Glutamatergic neuron (in vitro differentiated cells): ENCODE data around the gene CLIP4. TPM values are rescaled to one million over a fixed set of nuclear protein-coding genes. Genes with fewer than 3 reads are reported as not detected.
"Not testable (repeated sequence)": the region's sequence is repeated elsewhere in the genome, so short reads cannot be mapped to it uniquely, and the experiment has no call there.

Experiments used
- DNase-seq: peaks from one replicate; pipeline ENCODE4 v3.0.0; 2022
- H3K27ac Mint-ChIP-seq: one replicate; pipeline ENCODE4 v1.8.0; 2020; ENCODE audit warnings: mild to moderate bottlenecking, mixed read lengths, inconsistent platforms; ENCODE audit not compliant: unreplicated experiment
- H3K27me3 Mint-ChIP-seq: one replicate; pipeline ENCODE4 v1.8.0; 2020; ENCODE audit warnings: mild to moderate bottlenecking, moderate library complexity, mixed read lengths, inconsistent platforms; ENCODE audit not compliant: unreplicated experiment
- H3K36me3 Mint-ChIP-seq: one replicate; pipeline ENCODE4 v1.8.0; 2020; ENCODE audit warnings: mild to moderate bottlenecking, mixed read lengths, inconsistent platforms; ENCODE audit not compliant: unreplicated experiment
- H3K4me1 Mint-ChIP-seq: one replicate; pipeline ENCODE4 v1.8.0; 2020; ENCODE audit warnings: mild to moderate bottlenecking, low read depth, mixed read lengths, inconsistent platforms; ENCODE audit not compliant: unreplicated experiment
- H3K4me3 Mint-ChIP-seq: one replicate; pipeline ENCODE4 v1.8.0; 2020; ENCODE audit warnings: mild to moderate bottlenecking, mixed read lengths, inconsistent platforms; ENCODE audit not compliant: unreplicated experiment
- H3K9me3 Mint-ChIP-seq: one replicate; pipeline ENCODE4 v1.8.0; 2020; ENCODE audit warnings: mild to moderate bottlenecking, moderate library complexity, mixed read lengths, inconsistent platforms; ENCODE audit not compliant: unreplicated experiment
- CTCF ChIP-seq: fragments of 200-600 bp; sonication (generic); IDR thresholded peaks from one replicate; pipeline ENCODE4 v1.5.0; 2021; ENCODE audit not compliant: partially characterized antibody, unreplicated experiment
- total RNA-seq: library from RNA; stranded (reverse); fragmentation: NEBNext Ultra II Directional; extraction: Animal tissue kit (Norgen Biotek cat#: 25700); gene quantifications from one replicate; pipeline ENCODE4 v1.2.1, GENCODE V29; 2021; ENCODE audit not compliant: unreplicated experiment

CLIP4 gene
- total RNA-seq, 1 donor from 2014 or later = 3.3 TPM

GRCh38 chr2:29104688-29105087, 10.5 kb upstream of the CLIP4 start:
- no peak for TF ChIP-seq CTCF
- Mint-ChIP-seq H3K36me3 (no peaks in the 10 kb centered on the region), H3K4me3 (no peak overlapping the region), H3K4me1 (no peaks in the 10 kb centered on the region), H3K27ac (no peak overlapping the region), H3K27me3 (peaks cover 2% of the 10 kb centered on the region), H3K9me3 (no peaks in the 10 kb centered on the region)
- DNase-seq = no peak

GRCh38 chr2:29105375-29105774, 9.8 kb upstream of the CLIP4 start:
- no peaks in the 10 kb centered on the region for H3K36me3 Mint-ChIP-seq
- no peak overlapping the region for H3K27ac Mint-ChIP-seq
- peaks cover 2% of the 10 kb centered on the region for H3K27me3 Mint-ChIP-seq
- no peaks in the 10 kb centered on the region for H3K4me1 Mint-ChIP-seq
- DNase-seq = no peak
- H3K4me3 Mint-ChIP-seq = no peak overlapping the region
- H3K9me3 Mint-ChIP-seq = no peaks in the 10 kb centered on the region
- no peak for TF ChIP-seq CTCF

GRCh38 chr2:29106256-29106655, 9.0 kb upstream of the CLIP4 start:
- no peaks in the 10 kb centered on the region for H3K9me3 Mint-ChIP-seq
- H3K4me1 Mint-ChIP-seq = no peaks in the 10 kb centered on the region
- H3K36me3 Mint-ChIP-seq = no peaks in the 10 kb centered on the region
- DNase-seq = no peak
- peaks cover 2% of the 10 kb centered on the region for H3K27me3 Mint-ChIP-seq
- TF ChIP-seq CTCF = no peak
- no peak overlapping the region for H3K4me3 Mint-ChIP-seq
- H3K27ac Mint-ChIP-seq = no peak overlapping the region

GRCh38 chr2:29106980-29107388, 8.2 kb upstream of the CLIP4 start:
- no peaks in the 10 kb centered on the region for H3K9me3 Mint-ChIP-seq
- H3K27ac Mint-ChIP-seq = no peak overlapping the region

GRCh38 chr2:29107547-29107946, 7.7 kb upstream of the CLIP4 start:
- H3K4me1 Mint-ChIP-seq, DNase-seq, H3K27me3 Mint-ChIP-seq, H3K9me3 Mint-ChIP-seq, H3K36me3 Mint-ChIP-seq, H3K27ac Mint-ChIP-seq, H3K4me3 Mint-ChIP-seq: not testable (repeated sequence)

More at GRCh38 chr2:29106980-29107388, 8.2 kb upstream of the CLIP4 start:
- no peak for DNase-seq
- H3K4me1 Mint-ChIP-seq = no peaks in the 10 kb centered on the region
- no peaks in the 10 kb centered on the region for H3K36me3 Mint-ChIP-seq
- H3K4me3 Mint-ChIP-seq = no peak overlapping the region
- peaks cover 2% of the 10 kb centered on the region for H3K27me3 Mint-ChIP-seq
- no peak for TF ChIP-seq CTCF

GRCh38 chr2:29108225-29108624, 7.0 kb upstream of the CLIP4 start:
- DNase-seq = no peak
- H3K27ac Mint-ChIP-seq = no peak overlapping the region
- no peaks in the 10 kb centered on the region for H3K4me1 Mint-ChIP-seq
- H3K9me3 Mint-ChIP-seq = no peaks in the 10 kb centered on the region
- no peaks in the 10 kb centered on the region for H3K27me3 Mint-ChIP-seq
- no peaks in the 10 kb centered on the region for H3K36me3 Mint-ChIP-seq
- H3K4me3 Mint-ChIP-seq = no peak overlapping the region
- TF ChIP-seq CTCF = no peak
